Stimulated activated CD8-positive, alpha-beta memory T cell treated with anti-CD3 and anti-CD28 coated beads, Interleukin-12 subunit alpha, Interleukin-12 subunit beta, amount 100 ng/mL, for 4 hours (primary cell): Measurements from ENCODE around the gene ATG13.
"Not testable (repeated sequence)": the region's sequence is repeated elsewhere in the genome, so short reads cannot be mapped to it uniquely, and the experiment has no call there.

Experiments
- DNase-seq: peaks from one replicate; pipeline ENCODE4 v3.0.0-alpha.2; 2020; ENCODE audit warnings: low read depth

The ATG13 gene

GRCh38 chr11:46617134-46617971 lies at the start of gene ATG13, which contains the start of gene HARBI1:
Gene ATG13 (plus strand): TSS chr11:46617553. CDS start chr11:46644292, 26,739 bp downstream.
Gene HARBI1 (minus strand): TSS chr11:46617227. CDS start chr11:46616237, 990 bp downstream.
- DNase-seq: peak; percentile 89

DNA sequence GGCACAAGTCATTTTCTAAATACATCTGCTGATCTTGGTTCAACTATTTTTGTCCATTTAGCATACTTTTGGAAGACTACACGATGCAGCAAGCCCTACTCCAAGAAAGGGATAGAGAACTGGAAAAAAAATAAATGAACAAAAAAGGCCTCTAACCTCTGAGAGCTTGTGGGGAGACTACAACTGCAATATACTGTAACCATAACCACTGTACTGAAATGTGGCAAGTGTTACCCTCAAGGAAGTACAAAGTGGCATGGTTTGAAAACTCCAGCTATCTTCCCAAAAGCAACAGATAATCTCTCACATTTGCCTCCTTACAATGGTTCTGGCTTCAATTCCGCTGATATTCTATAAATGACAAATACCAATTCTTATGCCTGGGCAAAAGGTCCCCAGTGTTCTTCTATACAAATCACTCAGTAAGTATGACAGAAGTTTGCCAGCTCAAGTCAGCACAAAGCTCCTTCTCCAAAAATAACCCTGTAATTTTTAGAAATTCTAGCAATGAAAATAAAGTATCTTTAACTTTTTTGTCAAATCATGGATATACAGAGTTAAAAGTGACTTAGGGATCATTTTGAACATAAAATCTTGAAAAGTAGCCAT lies 46.5 kb upstream of the ATG13 start:
- DNase-seq: no peak

- DNase-seq: no peak
Observed at GRCh38 chr11:46574656-46575055, 42.7 kb upstream of the ATG13 start.

DNA sequence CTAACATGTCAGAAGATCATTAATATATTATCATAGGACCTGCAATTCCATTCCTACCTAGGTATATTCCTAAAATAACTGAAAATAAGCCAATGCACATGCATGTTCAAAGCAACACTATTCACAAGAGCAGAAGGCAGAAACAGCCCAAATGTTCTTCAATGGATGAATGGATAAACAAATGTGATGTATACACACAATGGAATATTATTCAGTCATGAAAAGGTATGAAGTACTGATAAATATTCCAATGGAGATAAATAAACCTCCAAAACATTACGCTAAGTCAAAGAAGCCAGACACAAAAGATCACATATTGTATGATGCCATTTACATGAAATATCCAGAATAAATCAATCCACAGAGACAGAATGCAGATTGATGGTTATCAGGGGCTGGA lies 40.3 kb upstream of the ATG13 start:
- DNase-seq: no peak

- no peak for DNase-seq
Observed at GRCh38 chr11:46582588-46582987, 34.8 kb upstream of the ATG13 start.

GRCh38 chr11:46583513-46583912 lies 33.8 kb upstream of the ATG13 start:
- DNase-seq: not testable (repeated sequence)

DNA sequence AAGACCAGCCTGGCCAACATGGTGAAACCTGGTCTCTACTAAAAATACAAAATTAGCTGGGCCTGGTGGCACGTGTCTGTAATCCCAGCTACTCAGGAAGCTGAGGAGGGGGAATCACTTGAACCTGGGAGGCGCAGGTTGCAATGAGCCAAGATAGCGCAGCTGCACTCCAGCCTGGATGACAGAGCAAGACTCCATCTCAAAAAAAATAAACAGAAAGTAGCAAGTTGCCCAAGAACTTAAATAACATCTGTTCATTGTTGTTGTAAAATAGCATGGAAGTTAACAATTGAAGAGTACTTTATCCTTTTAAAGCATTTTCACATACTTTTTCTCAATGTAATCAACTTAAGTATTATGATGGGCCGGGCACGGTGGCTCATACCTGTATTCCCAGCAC lies 29.2 kb upstream of the ATG13 start:
- DNase-seq: no peak

- DNase-seq: no peak
Observed at GRCh38 chr11:46588915-46589314, 28.4 kb upstream of the ATG13 start.

- DNase-seq: no peak
Observed at GRCh38 chr11:46590740-46591605, 26.4 kb upstream of the ATG13 start.

GRCh38 chr11:46593550-46594373 lies 23.6 kb upstream of the ATG13 start, which contains the start of gene AMBRA1:
Gene AMBRA1 (minus strand): TSS chr11:46594023. CDS start chr11:46548380, 45,643 bp downstream.
- peak; percentile 63 for DNase-seq

DNA sequence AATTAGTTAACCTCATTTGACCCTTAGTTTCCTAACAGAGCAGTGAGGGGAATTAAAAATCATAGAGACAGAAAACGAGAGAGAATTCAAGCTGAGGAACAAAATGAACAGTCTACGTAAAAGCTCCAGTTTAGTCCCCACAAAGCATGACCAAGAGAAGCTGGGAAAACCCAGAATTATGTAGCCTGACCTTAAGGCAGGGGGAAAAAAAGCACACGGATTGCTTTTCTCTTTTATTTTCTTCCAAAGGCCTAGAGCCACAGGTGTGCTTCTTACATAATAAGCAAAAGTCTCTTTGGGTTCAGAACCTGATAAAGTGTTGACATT lies 23.0 kb upstream of the ATG13 start:
- no peak for DNase-seq

GRCh38 chr11:46594785-46595184 lies 22.6 kb upstream of the ATG13 start:
- no peak for DNase-seq

- DNase-seq: no peak
Observed at GRCh38 chr11:46597155-46597554, 20.2 kb upstream of the ATG13 start.

DNA sequence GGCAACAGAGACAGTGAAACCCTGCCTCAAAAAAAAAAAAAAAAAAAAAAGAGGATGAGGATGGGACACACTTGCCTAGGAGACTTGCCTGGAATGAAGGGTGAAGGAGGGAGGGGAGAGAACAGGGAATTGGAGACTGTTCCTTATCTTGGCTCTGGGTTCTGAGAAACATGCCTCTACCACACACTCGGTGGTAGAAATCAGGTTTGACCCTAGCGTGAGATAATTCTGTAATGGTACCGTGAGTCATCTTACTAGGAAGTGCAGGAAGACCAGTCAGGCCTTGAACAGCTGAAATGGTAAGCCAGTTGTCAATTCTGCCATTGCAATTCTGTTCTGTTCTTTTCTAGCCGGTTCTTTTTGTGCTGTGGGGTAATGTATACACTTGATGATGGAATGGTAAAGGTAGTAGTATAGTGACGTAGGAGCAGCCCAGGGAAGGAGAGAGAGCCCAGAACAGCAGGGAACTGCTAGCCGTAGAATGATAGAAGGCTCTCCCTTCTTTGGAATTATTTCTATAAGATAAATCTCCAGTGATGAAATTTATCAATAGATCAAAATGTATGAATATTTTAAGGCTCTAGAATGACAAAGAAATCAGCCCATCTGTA lies 19.6 kb upstream of the ATG13 start:
- no peak for DNase-seq

- no peak for DNase-seq
Observed at GRCh38 chr11:46599340-46600193, 17.8 kb upstream of the ATG13 start.

DNA sequence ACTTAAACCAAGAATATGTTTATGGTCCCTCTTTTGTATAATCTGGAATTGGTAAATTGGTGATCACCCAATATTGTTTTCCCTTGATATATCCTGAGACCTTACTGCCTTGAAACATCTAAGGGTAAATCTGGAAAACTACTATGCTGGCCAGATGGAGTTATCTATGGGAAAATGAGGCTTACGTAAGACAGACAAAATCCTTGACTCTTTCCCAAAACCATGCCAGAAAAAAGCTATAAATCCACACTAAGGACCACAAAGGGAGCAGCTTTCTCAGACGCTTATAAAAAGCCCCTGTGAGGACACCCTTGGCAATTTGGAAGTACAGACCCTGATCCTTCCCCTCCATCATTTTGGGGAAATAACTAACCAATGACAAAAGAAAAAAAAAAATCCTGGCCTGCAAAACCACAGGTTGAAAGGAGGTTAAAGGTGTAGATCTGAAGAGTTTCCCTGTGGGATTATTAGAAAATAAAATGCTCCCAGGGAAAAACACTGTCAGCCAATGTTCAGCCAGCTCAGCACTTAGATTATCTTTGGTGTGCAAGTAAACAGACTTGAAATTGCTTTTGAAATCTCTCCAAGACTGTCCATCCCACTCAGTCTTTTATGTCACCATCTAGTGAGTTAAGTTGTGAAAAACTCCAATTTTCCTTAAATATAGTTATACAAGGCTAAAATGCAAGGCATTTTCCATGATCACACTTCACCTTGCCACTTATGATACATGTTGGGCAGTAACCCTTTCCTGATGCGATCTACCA lies 17.0 kb upstream of the ATG13 start:
- DNase-seq: no peak

- no peak for DNase-seq
Observed at GRCh38 chr11:46601129-46601528, 16.2 kb upstream of the ATG13 start.

DNA sequence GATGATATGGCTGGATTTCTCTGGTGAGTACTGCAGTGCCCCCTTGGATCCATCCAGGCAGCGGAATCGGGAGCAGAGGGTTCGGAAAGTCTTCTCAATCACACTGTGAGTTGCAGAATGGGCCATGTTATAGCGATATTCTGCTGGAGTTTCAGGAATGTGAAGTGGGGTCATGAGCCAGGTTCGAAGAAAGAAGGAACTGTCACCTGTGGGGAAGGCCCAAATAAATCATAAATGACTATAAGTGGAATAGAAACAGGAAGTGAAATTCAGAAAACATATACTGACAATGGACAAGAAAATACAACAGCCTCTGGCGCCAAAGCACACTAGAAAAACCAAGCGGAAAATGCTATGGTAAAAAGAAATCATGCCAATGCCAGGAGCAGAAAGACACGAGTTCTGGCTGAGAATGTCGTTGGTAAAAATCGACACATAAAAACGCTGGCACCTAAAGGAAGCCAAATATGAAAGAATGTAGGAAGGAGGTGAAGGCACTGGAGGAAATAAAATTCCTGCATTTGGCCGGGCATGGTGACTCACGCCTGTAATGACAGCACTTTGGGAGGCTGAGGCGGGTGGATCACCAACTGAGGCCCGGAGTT lies 13.5 kb upstream of the ATG13 start:
- no peak for DNase-seq

- no peak for DNase-seq
Observed at GRCh38 chr11:46604796-46605195, 12.6 kb upstream of the ATG13 start.
